ENCODE data around the gene C11orf91.

- TF ChIP-seq CTCF (IDR thresholded peaks at IDR 0.05; ENCODE audit: extremely low read depth in 1 of 2, insufficient read depth in 1 of 2, low read depth in 1 of 2, low read length in 2 of 2), result no peak
- TF ChIP-seq GATA2 (IDR thresholded peaks at IDR 0.05; ENCODE audit: insufficient read depth, insufficient read length, low read depth, low read length), result no peak
- no peak for TF ChIP-seq POLR2A (IDR thresholded peaks at IDR 0.05; ENCODE audit: low read depth, low read length)
- TF ChIP-seq EZH2 (IDR thresholded peaks at IDR 0.05; ENCODE audit: borderline replicate concordance, low read depth, low read length, severe bottlenecking), result no peak
- no peak for TF ChIP-seq POLR2AphosphoS5 (IDR thresholded peaks at IDR 0.05; ENCODE audit: insufficient read depth, low read depth, low read length)
- no peak for TF ChIP-seq MAX (IDR thresholded peaks at IDR 0.05; ENCODE audit: insufficient read depth, insufficient read length)
Observed at GRCh38 chr11:33697997-33698396, 2.6 kb downstream of the C11orf91 start.

All from endothelial cell of umbilical vein (primary cell).